Activated naive CD4-positive, alpha-beta T cell (primary cell): ENCODE results near the gene SEMA4B.
A peak's percentile ranks its signal among the peaks of the same experiment; 100 is the strongest.

Experiments
- DNase-seq, 4 experiments: peaks; one replicate each; lab custom pipeline; 2025; lab: John Stamatoyannopoulos, UW

SEMA4B gene

GRCh38 chr15:90205050-90205848 lies 4.1 kb downstream of the SEMA4B start:
- DNase-seq: no peak

GRCh38 chr15:90205886-90206285 lies 4.8 kb downstream of the SEMA4B start:
- DNase-seq: no peak

- DNase-seq: no peak
Measured at GRCh38 chr15:90207252-90207651, 6.1 kb downstream of the SEMA4B start.

GRCh38 chr15:90208356-90208755 lies 7.2 kb downstream of the SEMA4B start:
- DNase-seq: no peak

DNA sequence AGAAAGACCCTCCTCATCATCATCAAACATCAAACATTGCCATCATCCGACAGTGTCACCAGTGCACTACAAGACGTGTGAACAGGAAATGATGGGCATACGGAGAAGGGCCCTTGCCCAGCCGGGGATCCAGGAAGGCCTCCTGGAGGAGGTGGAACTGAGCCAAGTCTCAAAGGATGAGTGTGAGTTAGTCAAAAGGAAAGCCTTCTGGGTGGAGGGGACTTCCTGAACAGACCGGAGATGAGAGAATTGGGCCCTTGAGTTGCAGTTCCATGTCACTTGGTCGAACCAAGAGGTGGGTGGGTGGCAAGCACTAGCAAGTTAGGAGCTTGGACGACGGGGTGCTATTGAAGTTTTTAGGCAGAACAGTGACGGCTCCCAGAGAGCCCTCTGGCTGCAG lies 8.5 kb downstream of the SEMA4B start:
- DNase-seq: no peak

- DNase-seq: no peak
Measured at GRCh38 chr15:90210593-90210992, 9.5 kb downstream of the SEMA4B start.

DNA sequence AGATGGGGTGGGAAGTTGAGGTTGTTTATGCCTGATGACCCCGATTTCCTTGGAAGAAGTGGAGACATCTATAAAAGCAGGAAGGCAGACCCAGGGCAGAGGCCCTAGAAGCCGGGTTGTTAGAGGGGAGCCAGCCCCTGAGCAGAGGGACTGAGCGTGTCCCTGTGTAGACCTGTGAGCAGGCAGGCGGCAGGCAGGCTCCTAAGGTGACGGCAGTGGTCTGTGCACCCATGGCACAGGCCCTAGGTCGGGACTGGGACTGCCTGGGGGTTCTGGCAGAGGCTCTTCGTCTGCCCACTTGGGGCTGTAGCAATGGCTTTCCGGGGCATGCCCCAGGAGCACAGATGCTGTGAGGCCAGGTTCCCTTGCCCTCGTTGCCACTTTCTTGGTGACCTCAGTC lies 9.9 kb downstream of the SEMA4B start:
- no peak for DNase-seq

DNA sequence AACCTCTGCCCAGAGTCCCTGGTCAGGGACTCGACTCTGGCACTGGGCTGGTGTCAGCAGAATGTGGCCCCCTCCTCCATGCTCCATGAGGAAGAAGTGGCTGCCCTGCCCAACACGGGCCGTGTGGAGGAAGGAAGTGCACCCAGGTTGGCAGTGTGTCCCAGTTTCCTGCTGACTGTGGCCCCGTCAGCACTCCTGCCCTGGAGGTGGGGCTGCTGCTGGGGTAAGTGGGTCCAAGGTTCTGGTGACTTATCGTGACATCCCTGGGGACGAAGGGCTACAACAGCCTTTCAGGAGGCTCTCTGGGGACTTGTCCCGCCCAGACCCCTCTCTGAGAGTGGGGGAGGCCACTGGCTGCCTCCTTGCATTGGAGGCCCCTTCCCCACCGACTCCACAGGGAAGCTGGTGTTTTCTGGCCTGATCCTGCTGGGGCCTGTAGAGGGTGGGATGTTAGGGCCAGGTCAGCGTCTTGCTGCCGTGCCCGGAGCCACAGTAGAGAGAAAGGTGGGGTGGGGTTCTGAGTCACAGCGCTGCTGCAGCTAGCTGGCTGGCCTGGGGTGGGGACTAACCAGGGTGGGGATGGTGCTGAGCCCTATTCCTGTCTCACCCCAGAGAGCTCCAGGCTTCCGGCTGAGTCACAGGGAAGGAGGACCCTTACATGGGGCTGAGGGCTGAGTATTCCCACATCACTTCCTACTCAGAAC lies 10.5 kb downstream of the SEMA4B start:
- no peak for DNase-seq

GRCh38 chr15:90212221-90213098 lies 11.3 kb downstream of the SEMA4B start:
- DNase-seq: no peak

DNA sequence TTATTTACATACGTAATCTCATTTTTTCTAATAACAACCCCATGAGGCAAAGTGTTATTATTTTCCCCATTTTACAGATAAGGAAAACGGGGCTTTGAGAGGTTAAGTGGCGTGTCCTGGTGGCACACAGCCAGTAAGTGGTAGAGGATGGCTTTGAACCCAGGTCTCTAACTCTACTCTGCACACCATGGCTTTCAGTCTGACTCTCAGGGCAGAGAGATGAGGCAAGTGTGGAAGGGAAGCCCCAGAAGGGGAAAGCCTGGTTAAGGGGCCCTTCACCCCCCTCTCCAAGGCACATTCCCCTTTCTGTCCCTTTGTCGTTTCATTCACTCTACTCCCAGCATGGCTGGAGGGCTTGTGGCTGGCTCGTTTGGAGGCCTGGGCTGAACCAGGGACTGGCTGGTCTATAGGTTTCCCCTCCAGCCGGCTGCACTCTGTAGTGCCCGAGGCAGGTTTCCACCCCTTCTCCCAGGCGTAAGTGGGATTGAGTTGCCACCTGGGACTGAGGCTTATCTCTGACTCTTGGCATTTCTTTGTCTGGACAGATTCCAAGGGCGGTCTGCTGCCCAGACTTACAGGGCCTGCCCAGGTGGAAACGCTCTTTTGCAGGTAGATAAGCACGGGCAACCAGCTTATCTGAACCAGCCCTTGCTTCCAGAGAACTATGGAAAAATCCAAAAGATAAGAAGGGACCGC lies 12.1 kb downstream of the SEMA4B start:
- DNase-seq: no peak

DNA sequence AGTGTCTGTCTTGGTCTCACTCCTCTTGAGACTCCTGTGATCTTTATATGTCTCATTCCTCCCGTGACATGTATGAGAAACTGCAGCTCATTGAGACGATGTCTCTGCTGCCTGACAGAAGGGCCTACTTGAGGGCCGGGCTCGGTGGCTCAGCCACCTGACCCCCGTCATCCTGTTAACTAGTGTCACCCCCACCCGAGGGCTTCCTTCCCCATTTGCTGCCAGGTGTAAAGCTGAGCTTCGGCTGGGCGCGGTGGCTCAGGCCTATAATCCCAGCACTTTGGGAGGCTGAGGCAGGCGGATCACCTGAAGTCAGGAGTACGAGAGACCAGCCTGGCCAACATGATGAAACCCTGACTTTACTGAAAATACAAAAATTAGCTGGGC lies 12.7 kb downstream of the SEMA4B start:
- no peak for DNase-seq

- DNase-seq: no peak
Measured at GRCh38 chr15:90214553-90215196, 13.5 kb downstream of the SEMA4B start.

DNA sequence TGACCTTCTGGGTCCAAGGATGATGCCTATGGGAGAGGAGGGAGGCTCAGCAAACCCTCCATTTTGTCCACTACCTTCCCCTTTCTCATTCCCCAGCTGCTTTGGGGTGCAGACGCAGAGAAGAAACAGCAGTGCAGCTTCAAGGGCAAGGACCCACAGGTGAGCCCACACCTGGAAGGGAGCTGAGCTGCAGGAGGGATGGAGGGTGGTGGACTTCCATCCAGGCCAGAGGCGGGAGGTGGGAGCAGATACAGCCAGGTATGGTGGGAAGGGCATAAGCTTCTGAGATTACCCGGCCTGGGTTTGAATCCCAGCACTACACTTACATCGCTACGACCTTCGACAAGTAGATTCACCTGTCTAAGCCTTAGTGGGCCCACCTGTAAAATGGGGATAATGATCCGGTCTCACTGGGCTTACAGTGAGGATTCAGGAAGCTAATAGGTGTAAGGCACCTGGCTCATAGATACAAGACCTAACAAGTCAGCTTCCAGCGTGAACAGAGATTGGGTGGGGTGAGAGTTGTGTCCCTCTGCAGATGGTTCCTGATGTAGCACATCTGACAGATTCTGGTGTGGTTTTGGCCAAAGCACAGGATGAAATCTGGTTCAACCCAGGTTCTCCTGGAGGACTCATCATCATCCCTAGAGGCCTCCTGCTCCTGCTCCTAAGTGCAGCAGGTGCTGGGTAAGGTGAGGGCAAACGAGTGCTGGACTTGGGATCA lies 16.7 kb downstream of the SEMA4B start:
- no peak for DNase-seq

- DNase-seq: peak; percentile 13 to 58 (median 32)
Measured at GRCh38 chr15:90219421-90220141, 18.5 kb downstream of the SEMA4B start.

- no peak for DNase-seq
Measured at GRCh38 chr15:90221246-90221900, 20.2 kb downstream of the SEMA4B start.

- no peak for DNase-seq
Measured at GRCh38 chr15:90222547-90222946, 21.4 kb downstream of the SEMA4B start.

DNA sequence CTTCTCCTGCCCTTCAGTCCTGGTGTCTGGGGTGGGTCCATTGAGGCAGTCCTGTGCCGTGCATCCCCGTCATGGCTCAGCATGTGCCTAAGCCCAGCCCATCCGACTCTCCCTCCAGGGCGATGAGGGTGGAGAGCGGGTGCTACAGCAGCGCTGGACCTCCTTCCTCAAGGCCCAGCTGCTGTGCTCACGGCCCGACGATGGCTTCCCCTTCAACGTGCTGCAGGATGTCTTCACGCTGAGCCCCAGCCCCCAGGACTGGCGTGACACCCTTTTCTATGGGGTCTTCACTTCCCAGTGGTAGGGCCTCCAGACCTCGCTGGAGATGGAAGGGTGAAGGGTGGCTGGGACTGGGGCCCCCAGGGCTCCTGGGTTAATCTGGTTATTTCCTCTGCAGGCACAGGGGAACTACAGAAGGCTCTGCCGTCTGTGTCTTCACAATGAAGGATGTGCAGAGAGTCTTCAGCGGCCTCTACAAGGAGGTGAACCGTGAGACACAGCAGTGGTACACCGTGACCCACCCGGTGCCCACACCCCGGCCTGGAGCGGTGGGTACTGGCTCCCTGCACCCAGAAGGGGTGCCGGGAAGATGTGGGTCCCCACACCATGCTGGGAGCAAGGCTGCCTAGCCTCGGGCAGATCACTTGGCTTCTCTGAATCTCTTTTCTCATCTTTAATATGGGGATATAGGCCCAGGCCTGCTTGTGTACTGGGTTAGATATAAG lies 22.5 kb downstream of the SEMA4B start:
- DNase-seq: no peak

DNA sequence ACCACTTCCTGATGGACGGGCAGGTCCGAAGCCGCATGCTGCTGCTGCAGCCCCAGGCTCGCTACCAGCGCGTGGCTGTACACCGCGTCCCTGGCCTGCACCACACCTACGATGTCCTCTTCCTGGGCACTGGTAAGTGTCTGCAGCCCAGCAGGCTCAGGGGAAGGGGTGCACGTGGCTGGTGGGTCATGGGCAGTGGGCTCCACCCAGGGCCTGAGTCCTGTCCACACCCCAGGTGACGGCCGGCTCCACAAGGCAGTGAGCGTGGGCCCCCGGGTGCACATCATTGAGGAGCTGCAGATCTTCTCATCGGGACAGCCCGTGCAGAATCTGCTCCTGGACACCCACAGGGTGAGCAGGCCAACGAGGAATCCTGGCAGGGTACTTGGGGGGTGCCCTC lies 23.9 kb downstream of the SEMA4B start:
- no peak for DNase-seq
